ENCODE results near the gene RIIAD1.
A peak's percentile ranks its signal among the peaks of the same experiment; 100 is the strongest.
"Not testable (repeated sequence)": the region's sequence is repeated elsewhere in the genome, so short reads cannot be mapped to it uniquely, and the experiment has no call there.

RIIAD1 gene

DNA sequence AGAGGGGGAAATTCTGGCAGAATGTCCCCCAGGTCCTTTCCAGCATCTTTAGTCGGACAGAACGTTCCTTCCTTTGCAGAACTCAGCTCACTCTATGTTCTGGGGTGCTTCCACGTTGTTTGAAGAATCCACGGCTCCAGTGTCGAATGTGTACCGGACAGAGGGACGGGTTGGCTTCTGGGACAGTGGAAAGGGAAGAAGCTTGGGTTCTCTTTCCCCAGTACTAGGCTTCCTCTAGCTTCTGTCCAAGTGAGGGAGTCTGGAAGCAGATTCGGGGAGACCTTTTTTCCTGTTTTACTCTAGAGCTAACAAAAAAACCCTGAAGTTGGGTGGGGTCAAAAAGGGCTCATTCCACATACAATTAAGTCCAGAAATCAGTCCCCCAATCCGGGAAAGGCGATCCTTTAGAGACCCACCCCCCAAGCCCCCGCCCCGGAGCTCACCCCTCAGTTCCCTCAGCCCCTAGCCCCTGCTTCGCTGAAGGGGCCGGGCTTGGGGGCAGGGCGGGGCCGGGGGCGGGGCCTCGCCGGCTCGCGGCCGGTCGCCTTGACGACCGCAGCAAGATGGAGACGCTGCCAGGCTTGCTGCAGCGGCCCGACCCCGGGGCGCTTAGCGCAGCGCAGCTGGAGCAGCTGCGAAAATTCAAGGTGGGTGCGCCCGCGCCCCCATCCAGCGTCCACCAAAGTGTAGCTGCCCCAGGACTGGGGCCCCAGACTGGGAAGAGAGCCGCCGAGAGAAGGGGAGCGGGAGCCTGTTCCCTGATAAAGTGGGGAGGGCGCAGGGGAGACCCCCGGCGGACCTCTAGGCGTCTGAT, at the start of gene RIIAD1:
Gene RIIAD1, plus strand, starts transcription at position 549 of the 814 bp plus-strand sequence. Its CDS starts 15 bp downstream, at position 564.
- DNase-seq (ENCODE audit: low read depth), result no peak

DNA sequence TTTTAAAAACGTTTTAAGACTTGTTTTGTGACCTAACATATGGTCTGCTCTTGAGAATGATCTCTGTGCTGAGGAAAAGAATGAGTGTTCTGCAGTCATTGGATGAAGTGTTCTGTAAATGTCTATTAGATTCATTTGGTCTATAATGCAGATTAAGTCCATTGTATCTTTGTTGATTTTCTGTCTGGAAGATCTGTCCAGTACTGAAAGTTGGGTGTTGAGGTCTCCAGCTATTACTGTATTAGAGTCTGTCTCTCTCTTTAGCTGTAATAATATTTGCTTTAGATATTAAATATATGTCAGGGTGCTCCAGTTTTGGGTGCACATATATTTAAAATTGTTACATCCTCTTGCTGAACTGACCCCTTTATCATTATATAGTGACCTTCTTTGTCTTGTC, 47.9 kb upstream of the RIIAD1 start:
- DNase-seq (ENCODE audit: low read depth), result no peak

- peak; percentile 41 for DNase-seq (ENCODE audit: low read depth)
Observed at GRCh38 chr1:151680391-151680790, 40.9 kb upstream of the RIIAD1 start.

GRCh38 chr1:151680826-151681225, 40.5 kb upstream of the RIIAD1 start:
- DNase-seq (ENCODE audit: low read depth), result peak; percentile 85

DNA sequence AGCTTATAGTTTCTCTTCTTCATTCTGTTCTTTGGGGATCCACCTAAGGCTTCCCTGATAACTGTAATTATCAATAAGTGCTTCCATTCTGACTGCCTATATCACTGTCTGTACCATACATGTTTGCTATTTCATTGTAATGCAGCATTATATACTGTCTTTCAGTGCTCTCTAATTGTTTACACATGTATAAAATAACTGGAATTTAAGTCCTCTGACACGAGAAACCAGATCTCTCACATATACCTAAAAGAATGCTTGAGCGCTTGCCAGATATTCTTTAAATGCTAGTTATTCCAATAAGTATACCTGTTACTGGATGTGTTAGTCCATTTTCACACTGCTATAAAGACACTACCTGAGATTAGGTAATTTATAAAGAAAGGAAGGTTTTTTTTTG, 39.4 kb upstream of the RIIAD1 start:
- no peak for DNase-seq (ENCODE audit: low read depth)

DNA sequence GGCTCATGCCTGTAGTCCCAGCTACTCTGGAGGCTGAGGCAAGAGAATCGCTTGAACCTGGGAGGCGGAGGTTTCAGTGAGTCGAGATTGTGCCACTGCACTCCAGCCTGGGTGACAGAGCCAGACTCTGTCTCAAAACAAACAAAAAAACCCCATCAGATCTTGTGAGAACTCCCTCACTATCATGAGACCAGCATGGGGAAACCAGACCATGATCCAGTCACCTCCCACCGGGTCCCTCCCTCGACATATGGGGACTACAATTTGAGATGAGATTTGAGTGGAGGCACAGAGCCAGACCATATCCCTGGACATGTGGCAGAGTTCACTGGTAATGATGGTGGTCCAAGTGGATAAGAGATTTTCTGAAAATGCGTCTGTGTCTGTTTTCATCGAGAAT, 38.4 kb upstream of the RIIAD1 start:
- DNase-seq (ENCODE audit: low read depth), result not testable (repeated sequence)

DNA sequence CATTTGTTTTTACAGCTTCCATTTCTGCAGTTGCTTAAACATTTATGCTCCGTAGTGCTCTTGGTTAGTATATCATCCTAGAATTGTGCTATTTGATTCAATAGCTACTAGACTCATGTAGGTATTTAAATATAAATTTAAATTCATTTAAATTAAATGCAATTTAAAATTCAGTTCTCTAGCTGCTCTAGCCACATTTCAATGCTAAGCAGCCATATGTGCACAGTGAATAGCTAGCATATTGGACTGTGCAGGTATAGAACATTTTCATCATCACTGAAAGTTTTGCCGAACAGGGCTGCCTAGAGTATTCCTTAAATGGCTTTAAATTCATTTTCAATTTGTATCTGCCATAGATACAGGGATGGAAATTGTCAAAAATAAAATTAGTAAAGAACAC, 37.2 kb upstream of the RIIAD1 start:
- no peak for DNase-seq (ENCODE audit: low read depth)

DNA sequence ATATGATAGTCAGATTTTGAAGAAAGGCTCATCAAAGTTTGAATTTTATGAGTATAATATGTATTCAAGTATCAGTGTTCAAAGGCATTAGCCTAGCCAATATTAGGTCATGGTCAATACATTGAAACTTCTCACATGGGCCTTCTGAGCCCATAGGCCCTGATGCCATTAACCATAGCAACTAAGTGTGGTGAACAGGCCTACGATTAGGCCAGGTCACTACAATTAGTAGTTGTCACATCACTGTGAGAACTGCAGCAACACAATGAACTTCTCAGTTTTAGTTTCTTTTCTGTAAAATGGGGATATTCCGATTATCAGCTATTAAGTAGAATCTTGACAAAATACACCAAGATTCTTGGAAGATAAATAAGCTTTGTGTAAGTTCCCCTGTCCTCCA, 34.8 kb upstream of the RIIAD1 start:
- no peak for DNase-seq (ENCODE audit: low read depth)

DNA sequence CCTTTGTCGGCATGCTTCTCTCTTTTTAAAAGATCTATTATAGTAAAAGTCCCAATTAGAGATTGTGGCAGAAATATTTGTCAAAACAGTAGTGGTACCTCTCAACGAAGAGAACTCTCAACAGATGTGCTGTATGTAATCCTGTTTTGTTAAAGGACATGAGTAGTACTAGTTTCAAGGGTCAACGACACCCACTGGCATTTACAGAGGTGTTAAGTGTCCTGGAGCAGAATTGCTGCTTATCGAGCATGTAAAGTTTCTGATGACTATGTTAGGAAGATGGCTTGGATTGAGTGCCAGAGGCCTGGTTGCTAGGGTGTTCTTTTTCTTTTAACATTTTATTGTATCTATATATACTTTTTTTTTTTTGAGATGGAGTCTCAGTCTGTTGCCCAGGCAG, 31.8 kb upstream of the RIIAD1 start:
- no peak for DNase-seq (ENCODE audit: low read depth)

GRCh38 chr1:151692226-151692625, 29.1 kb upstream of the RIIAD1 start:
- DNase-seq (ENCODE audit: low read depth), result no peak

DNA sequence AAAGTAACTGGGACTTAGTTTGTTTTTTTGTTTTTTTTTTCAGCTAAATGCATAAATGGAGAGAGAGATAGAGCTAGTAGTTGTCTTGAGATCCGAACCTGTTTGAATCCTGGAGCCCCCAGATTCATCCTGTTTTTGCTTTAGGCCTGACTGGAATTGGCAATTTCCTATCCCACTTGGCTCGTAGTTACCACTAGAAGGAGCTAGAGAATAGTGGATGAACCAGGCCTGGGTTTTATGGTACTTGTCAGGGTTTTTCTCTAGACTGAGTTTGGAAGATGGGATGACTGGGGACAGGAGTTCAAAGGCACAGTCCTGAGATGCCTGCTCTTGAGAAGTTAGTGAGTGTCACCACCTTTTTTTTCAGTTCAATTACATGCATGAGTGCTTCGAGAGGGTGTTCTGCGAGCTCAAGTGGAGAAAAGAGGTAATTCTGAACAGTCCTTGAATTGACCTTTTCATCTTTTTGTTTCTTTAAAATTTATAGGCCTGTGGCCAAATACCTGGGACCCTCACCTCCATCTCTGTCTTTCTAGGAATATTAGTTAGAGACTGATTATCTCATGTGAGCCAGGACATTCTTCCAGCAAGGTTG, 28.2 kb upstream of the RIIAD1 start:
- DNase-seq (ENCODE audit: low read depth), result peak; percentile 41

DNA sequence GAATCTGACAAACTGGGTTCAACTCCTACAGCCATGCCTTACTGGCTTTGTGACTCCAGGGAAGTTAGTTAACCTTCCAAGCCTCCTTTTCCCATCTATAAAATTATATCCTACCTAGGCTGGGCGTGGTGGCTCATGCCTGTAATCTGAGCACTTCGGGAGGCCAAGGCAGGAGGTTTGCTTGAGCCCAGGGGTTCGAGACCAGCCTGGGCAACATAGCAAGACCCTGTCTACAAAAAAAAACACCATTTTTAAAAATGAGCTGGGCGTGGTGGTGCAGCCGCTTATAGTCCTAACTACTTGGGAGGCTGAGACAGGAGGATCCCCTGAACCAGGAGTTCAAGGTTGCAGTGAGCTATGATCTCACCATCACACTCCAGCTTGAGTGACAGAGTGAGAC, 19.8 kb upstream of the RIIAD1 start:
- DNase-seq (ENCODE audit: low read depth), result no peak

DNA sequence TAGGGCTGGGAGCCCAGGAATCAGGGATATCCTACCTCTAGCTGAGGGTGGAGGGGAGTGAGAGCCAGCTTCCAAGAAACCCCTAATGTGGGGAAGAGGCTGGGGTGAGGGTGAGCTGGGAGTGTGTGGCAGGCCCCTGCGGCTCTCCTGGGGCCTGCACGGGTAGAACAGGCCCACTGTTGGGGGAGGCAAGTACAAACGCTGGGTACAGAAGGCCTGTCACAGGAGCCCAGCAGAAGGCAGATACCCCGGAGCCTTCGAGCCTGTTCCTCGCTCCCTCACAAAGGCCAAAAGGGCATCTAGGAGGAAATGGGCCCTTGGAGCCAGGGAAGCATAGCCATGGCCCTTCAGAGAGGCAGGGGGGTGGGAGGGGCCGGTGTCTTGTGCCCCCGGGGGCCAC, 18.4 kb upstream of the RIIAD1 start:
- DNase-seq (ENCODE audit: low read depth), result no peak

GRCh38 chr1:151703813-151704212, 17.5 kb upstream of the RIIAD1 start:
- DNase-seq (ENCODE audit: low read depth), result no peak

- no peak for DNase-seq (ENCODE audit: low read depth)
Observed at GRCh38 chr1:151704246-151704645, 17.1 kb upstream of the RIIAD1 start.

DNA sequence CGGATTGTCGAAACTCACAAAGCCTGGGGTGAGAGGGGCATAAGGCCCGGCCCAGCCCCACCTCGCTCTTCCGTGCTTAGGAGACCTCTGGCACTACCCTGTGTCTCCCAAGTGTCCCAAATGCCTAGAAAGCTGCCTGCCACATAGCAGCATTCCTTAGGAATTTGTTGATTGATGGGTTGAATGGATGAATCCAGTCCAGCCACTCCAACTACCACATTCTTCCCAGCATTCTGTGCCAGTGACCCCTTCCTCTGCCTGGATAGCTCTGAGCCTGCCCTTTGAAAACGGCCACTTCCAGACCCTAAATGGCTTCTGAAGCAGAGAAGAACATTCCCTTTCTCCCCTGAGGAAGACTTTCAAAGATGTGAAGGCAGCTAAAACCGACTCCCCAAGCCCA, 16.2 kb upstream of the RIIAD1 start:
- DNase-seq (ENCODE audit: low read depth), result no peak

- DNase-seq (ENCODE audit: low read depth), result no peak
Observed at GRCh38 chr1:151705753-151706463, 15.4 kb upstream of the RIIAD1 start.

DNA sequence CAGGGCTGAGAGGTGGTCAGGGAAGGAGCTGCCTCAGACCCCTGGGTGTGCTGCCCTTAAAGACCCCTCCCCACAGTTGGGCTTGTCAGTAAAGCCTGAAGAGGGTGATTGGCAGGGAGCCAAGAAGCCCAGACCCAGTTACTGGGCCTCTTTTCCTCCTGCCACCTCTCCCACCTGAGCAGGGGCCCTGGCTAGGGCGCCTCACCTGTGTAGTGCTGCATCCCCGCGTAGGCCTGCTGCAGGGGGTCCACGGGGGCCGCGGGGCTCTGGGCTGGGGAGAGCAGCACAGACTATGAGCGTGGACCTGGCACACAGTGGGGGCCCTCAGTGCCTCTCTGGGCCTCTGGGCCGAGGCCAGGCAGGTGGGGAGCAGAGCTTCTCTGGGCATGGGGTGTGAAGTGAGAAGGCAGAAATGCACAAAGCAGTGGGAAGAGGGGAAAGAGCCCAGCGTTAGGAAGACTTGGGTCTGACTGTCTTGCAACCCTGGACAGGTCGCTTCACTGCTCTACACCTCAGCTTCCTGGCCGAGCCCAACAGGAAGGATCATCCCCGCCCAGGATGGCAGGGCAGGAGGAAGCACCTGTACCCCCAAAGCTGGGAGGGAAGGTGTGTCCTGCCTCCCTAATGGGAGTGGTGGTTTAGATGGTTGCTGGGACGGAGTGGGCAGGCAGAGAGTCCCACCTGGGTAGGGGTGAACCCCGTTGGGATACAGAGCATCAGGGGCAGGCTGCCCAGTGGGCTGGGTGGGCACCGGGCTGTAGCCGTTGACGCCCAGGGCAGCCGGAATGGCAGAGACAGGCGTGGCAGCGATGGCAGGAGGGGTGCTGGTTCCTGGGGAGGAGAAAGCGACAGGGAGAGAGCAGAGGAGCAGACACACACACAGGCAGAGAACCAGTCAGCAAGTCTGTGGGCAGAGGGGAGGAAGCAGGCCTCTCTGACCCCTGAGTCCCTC, 14.6 kb upstream of the RIIAD1 start:
- no peak for DNase-seq (ENCODE audit: low read depth)

- DNase-seq (ENCODE audit: low read depth), result no peak
Observed at GRCh38 chr1:151707541-151708065, 13.7 kb upstream of the RIIAD1 start.

- no peak for DNase-seq (ENCODE audit: low read depth)
Observed at GRCh38 chr1:151708891-151709290, 12.4 kb upstream of the RIIAD1 start.

GRCh38 chr1:151710187-151710840, 11.0 kb upstream of the RIIAD1 start:
- peak; percentile 45 for DNase-seq (ENCODE audit: low read depth)

All from amniotic epithelial cell (primary cell).